WTC11 (cell line): ENCODE measurements around the gene ADGRF3. TPM values are rescaled to one million over a fixed set of nuclear protein-coding genes. Genes with fewer than 3 reads are reported as not detected.
"Not testable (repeated sequence)": the region's sequence is repeated elsewhere in the genome, so short reads cannot be mapped to it uniquely, and the experiment has no call there.

Experiments used
- ATAC-seq: fragments of 200-7000 bp; cut with Tn5 transposase; 2 replicates; pipeline ENCODE4 v1.10.0; 2021; ENCODE audit warnings: mild to moderate bottlenecking, moderate library complexity
- CTCF ChIA-PET: fragments of 300-600 bp; sonication (Branson Sonifier 250); formaldehyde crosslinking; loops from one replicate; lab custom pipeline; 2021; ENCODE audit warnings: antibody characterized with exemption; lab: Charles Lee
- POLR2A ChIA-PET: fragments of 350-600 bp; sonication (Branson Sonifier 250); formaldehyde crosslinking; loops from one replicate; lab custom pipeline; 2021; ENCODE audit warnings: antibody characterized with exemption; lab: Charles Lee
- DNase-seq: peaks from one replicate; pipeline ENCODE4 v3.0.0; 2021; ENCODE audit warnings: low spot score
- H3K27ac Mint-ChIP-seq: 2 replicates; pipeline ENCODE4 v1.8.0; 2021; ENCODE audit warnings: mixed read lengths
- H3K27me3 Mint-ChIP-seq: 2 replicates; pipeline ENCODE4 v1.8.0; 2021; ENCODE audit warnings: low read depth, mild to moderate bottlenecking, moderate library complexity, mixed read lengths
- H3K36me3 Mint-ChIP-seq: 2 replicates; pipeline ENCODE4 v1.8.0; 2021; ENCODE audit warnings: mixed read lengths
- H3K4me1 Mint-ChIP-seq: 2 replicates; pipeline ENCODE4 v1.8.0; 2022; ENCODE audit warnings: mixed read lengths
- H3K4me3 Mint-ChIP-seq: 2 replicates; pipeline ENCODE4 v1.8.0; 2021; ENCODE audit warnings: mild to moderate bottlenecking, moderate library complexity, mixed read lengths
- H3K9me3 Mint-ChIP-seq: 2 replicates; pipeline ENCODE4 v1.8.0; 2021; ENCODE audit warnings: mixed read lengths
- ESRRA ChIP-seq: sonication (generic); formaldehyde crosslinking; IDR thresholded peaks from 2 replicates; pipeline ENCODE4 v1.8.1; 2022; ENCODE audit warnings: mild to moderate bottlenecking, missing genetic modification reagents, borderline replicate concordance
- FOXK1 ChIP-seq: sonication (generic); formaldehyde crosslinking; IDR thresholded peaks from 2 replicates; pipeline ENCODE4 v1.8.0; 2022; ENCODE audit warnings: mild to moderate bottlenecking, moderate library complexity, missing genetic modification reagents
- JUN ChIP-seq: sonication (generic); formaldehyde crosslinking; IDR thresholded peaks from 2 replicates; pipeline ENCODE4 v1.8.0; 2023; ENCODE audit warnings: mild to moderate bottlenecking, missing genetic modification reagents
- NFE2L1 ChIP-seq: sonication (generic); formaldehyde crosslinking; IDR thresholded peaks from 2 replicates; pipeline ENCODE4 v1.8.1; 2023; ENCODE audit warnings: missing genetic modification reagents
- OVOL2 ChIP-seq: fragments of 250-450 bp; sonication (Bioruptor Pico); IDR thresholded peaks from 2 replicates; pipeline ENCODE4 v1.9.0; 2021; ENCODE audit warnings: mild to moderate bottlenecking, borderline replicate concordance
- TCF7 ChIP-seq: sonication (generic); formaldehyde crosslinking; IDR thresholded peaks from 2 replicates; pipeline ENCODE4 v1.8.0; 2022; ENCODE audit warnings: mild to moderate bottlenecking, low read depth, missing genetic modification reagents, moderate library complexity
- TEAD4 ChIP-seq: sonication (generic); formaldehyde crosslinking; IDR thresholded peaks from 2 replicates; pipeline ENCODE4 v1.8.0; 2022; ENCODE audit warnings: mild to moderate bottlenecking, missing genetic modification reagents
- total RNA-seq: library from RNA; stranded (reverse); gene quantifications from 3 replicates; pipeline ENCODE4 v1.2.3, GENCODE V29; 2021
- TF ChIP-seq, protein P1 (sequence below): fragments of 250-450 bp; sonication (Bioruptor Pico); IDR thresholded peaks from 2 replicates; pipeline ENCODE4 v1.9.0; 2021; ENCODE audit warnings: mild to moderate bottlenecking
- TF ChIP-seq, protein P2 (sequence below): fragments of 200-600 bp; IDR thresholded peaks from 2 replicates; pipeline ENCODE4 v1.8.0; 2022; ENCODE audit warnings: antibody characterized with exemption
- TF ChIP-seq, protein P3 (sequence below): sonication (generic); formaldehyde crosslinking; IDR thresholded peaks from 2 replicates; pipeline ENCODE4 v1.8.1; 2023; ENCODE audit warnings: mild to moderate bottlenecking, missing genetic modification reagents
- TF ChIP-seq, protein P4 (sequence below): sonication (generic); formaldehyde crosslinking; IDR thresholded peaks from 2 replicates; pipeline ENCODE4 v1.8.0; 2022; ENCODE audit warnings: mild to moderate bottlenecking, missing genetic modification reagents
- TF ChIP-seq, protein P5 (sequence below): sonication (generic); formaldehyde crosslinking; IDR thresholded peaks from 2 replicates; pipeline ENCODE4 v1.8.1; 2022; ENCODE audit warnings: missing genetic modification reagents, borderline replicate concordance
- TF ChIP-seq, protein P6 (sequence below): sonication (generic); formaldehyde crosslinking; IDR thresholded peaks from 2 replicates; pipeline ENCODE4 v1.8.0; 2022; ENCODE audit warnings: mild to moderate bottlenecking, missing genetic modification reagents
- TF ChIP-seq, protein P7 (sequence below): fragments of 250-450 bp; sonication (Bioruptor Pico); IDR thresholded peaks from 2 replicates; pipeline ENCODE4 v1.9.0; 2021; ENCODE audit warnings: moderate library complexity, mild to moderate bottlenecking, inconsistent platforms, borderline replicate concordance
- TF ChIP-seq, protein P8 (sequence below): sonication (generic); formaldehyde crosslinking; IDR thresholded peaks from 2 replicates; pipeline ENCODE4 v1.8.1; 2023; ENCODE audit warnings: mild to moderate bottlenecking, missing genetic modification reagents, moderate library complexity

The ADGRF3 gene
- total RNA-seq, 1 experiment from 2014 or later = 0.48 TPM

DNA sequence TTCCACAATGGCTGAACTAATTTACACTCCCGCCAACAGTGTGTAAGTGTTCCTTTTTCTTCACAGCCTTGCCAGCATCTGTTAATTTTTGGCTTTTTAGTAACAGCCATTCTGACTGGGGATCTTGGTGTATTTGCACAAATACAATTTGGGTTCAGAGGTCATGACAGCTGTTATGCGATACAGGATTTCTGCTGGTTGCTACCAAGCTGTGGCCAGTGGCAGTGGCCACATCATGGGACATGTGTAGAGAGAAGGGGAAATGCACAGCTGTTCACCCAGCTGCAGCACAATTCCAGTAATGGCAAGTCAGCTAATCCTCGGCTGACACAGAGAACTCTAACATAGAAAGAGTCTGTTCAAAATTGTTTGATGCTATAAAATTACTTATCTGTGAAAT, 21.7 kb downstream of the ADGRF3 start (continued):
- TF ChIP-seq, protein P1, sequence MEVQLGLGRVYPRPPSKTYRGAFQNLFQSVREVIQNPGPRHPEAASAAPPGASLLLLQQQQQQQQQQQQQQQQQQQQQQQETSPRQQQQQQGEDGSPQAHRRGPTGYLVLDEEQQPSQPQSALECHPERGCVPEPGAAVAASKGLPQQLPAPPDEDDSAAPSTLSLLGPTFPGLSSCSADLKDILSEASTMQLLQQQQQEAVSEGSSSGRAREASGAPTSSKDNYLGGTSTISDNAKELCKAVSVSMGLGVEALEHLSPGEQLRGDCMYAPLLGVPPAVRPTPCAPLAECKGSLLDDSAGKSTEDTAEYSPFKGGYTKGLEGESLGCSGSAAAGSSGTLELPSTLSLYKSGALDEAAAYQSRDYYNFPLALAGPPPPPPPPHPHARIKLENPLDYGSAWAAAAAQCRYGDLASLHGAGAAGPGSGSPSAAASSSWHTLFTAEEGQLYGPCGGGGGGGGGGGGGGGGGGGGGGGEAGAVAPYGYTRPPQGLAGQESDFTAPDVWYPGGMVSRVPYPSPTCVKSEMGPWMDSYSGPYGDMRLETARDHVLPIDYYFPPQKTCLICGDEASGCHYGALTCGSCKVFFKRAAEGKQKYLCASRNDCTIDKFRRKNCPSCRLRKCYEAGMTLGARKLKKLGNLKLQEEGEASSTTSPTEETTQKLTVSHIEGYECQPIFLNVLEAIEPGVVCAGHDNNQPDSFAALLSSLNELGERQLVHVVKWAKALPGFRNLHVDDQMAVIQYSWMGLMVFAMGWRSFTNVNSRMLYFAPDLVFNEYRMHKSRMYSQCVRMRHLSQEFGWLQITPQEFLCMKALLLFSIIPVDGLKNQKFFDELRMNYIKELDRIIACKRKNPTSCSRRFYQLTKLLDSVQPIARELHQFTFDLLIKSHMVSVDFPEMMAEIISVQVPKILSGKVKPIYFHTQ = no peak
- TF ChIP-seq, protein P2, sequence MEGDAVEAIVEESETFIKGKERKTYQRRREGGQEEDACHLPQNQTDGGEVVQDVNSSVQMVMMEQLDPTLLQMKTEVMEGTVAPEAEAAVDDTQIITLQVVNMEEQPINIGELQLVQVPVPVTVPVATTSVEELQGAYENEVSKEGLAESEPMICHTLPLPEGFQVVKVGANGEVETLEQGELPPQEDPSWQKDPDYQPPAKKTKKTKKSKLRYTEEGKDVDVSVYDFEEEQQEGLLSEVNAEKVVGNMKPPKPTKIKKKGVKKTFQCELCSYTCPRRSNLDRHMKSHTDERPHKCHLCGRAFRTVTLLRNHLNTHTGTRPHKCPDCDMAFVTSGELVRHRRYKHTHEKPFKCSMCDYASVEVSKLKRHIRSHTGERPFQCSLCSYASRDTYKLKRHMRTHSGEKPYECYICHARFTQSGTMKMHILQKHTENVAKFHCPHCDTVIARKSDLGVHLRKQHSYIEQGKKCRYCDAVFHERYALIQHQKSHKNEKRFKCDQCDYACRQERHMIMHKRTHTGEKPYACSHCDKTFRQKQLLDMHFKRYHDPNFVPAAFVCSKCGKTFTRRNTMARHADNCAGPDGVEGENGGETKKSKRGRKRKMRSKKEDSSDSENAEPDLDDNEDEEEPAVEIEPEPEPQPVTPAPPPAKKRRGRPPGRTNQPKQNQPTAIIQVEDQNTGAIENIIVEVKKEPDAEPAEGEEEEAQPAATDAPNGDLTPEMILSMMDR = no peak
- TF ChIP-seq TCF7 (CRISPR knock-in tag) (no peak), FOXK1 (CRISPR knock-in tag) (no peak)
- TF ChIP-seq, protein P3, sequence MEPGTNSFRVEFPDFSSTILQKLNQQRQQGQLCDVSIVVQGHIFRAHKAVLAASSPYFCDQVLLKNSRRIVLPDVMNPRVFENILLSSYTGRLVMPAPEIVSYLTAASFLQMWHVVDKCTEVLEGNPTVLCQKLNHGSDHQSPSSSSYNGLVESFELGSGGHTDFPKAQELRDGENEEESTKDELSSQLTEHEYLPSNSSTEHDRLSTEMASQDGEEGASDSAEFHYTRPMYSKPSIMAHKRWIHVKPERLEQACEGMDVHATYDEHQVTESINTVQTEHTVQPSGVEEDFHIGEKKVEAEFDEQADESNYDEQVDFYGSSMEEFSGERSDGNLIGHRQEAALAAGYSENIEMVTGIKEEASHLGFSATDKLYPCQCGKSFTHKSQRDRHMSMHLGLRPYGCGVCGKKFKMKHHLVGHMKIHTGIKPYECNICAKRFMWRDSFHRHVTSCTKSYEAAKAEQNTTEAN (CRISPR knock-in tag) = no peak

DNA sequence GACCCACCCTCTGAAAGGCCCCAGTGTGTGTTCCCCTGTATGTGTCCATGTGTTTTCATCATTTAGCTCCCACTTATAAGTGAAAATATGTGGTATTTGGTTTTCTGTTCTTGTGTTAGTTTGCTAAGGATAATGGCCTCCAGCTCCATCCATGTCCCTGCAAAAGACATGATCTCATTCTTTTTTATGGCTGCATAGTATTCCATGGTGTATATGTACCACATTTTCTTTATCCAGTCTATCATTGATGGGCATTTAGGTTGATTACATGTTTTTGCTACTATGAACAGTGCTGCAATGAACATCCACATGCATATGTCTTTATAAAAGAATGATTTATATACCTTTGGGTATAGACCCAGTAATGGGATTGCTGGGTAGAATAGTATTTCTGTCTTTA, 22.1 kb downstream of the ADGRF3 start:
- H3K4me3 Mint-ChIP-seq, CTCF ChIA-PET, H3K36me3 Mint-ChIP-seq, POLR2A ChIA-PET, H3K4me1 Mint-ChIP-seq, H3K27ac Mint-ChIP-seq, ATAC-seq, DNase-seq, H3K27me3 Mint-ChIP-seq, H3K9me3 Mint-ChIP-seq: not testable (repeated sequence)

DNA sequence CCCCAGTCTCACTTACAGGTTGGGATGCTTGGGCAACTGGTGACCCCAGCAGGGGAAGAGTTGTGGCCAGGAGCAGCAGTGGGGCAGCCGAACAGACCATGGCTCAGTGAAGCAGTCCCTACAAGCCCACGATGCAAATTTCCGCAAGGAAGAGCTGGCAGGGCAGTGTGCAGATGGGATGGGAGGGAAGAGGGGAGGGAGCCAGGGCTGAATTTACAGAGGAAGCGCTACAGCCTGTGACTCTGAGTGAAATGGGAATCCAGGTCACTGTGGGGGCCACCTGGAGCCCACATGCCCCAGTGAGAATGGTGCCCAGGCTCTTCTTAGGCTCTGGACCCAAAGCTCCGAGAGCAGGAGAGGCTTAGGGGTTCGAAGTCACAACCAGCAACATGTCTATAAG, 27.6 kb downstream of the ADGRF3 start:
- ATAC-seq (peak; percentile 52), DNase-seq (no peak)
- H3K4me3 Mint-ChIP-seq = peak overlapping the region; percentile 38
- TF ChIP-seq, protein P4, sequence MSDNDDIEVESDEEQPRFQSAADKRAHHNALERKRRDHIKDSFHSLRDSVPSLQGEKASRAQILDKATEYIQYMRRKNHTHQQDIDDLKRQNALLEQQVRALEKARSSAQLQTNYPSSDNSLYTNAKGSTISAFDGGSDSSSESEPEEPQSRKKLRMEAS (CRISPR knock-in tag) = 0 out of 2 replicates have a peak, but pooled peaks have one; percentile 29
- TF ChIP-seq, protein P5, sequence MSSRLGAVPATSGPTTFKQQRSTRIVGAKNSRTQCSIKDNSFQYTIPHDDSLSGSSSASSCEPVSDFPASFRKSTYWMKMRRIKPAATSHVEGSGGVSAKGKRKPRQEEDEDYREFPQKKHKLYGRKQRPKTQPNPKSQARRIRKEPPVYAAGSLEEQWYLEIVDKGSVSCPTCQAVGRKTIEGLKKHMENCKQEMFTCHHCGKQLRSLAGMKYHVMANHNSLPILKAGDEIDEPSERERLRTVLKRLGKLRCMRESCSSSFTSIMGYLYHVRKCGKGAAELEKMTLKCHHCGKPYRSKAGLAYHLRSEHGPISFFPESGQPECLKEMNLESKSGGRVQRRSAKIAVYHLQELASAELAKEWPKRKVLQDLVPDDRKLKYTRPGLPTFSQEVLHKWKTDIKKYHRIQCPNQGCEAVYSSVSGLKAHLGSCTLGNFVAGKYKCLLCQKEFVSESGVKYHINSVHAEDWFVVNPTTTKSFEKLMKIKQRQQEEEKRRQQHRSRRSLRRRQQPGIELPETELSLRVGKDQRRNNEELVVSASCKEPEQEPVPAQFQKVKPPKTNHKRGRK (CRISPR knock-in tag) = 0 out of 2 replicates have a peak, but pooled peaks have one; percentile 21
- TF ChIP-seq, protein P6, sequence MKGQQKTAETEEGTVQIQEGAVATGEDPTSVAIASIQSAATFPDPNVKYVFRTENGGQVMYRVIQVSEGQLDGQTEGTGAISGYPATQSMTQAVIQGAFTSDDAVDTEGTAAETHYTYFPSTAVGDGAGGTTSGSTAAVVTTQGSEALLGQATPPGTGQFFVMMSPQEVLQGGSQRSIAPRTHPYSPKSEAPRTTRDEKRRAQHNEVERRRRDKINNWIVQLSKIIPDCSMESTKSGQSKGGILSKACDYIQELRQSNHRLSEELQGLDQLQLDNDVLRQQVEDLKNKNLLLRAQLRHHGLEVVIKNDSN (CRISPR knock-in tag) = no peak
- POLR2A ChIA-PET = no interaction called here
- CTCF ChIA-PET = interaction anchor here (0.8 to 1.1 kb wide), 3 partner anchors 27 to 134 kb away, joined by 3 to 4 read pairs (median 3); partner anchors contain the start of gene SELENOI
- no peaks in the 10 kb centered on the region for H3K9me3 Mint-ChIP-seq
- no peaks in the 10 kb centered on the region for H3K36me3 Mint-ChIP-seq
- H3K4me1 Mint-ChIP-seq = peaks cover 37% of the 10 kb centered on the region
- no peaks in the 10 kb centered on the region for H3K27me3 Mint-ChIP-seq
- peak overlapping the region; percentile 82; the same call in 1 of the 2 replicates for H3K27ac Mint-ChIP-seq

DNA sequence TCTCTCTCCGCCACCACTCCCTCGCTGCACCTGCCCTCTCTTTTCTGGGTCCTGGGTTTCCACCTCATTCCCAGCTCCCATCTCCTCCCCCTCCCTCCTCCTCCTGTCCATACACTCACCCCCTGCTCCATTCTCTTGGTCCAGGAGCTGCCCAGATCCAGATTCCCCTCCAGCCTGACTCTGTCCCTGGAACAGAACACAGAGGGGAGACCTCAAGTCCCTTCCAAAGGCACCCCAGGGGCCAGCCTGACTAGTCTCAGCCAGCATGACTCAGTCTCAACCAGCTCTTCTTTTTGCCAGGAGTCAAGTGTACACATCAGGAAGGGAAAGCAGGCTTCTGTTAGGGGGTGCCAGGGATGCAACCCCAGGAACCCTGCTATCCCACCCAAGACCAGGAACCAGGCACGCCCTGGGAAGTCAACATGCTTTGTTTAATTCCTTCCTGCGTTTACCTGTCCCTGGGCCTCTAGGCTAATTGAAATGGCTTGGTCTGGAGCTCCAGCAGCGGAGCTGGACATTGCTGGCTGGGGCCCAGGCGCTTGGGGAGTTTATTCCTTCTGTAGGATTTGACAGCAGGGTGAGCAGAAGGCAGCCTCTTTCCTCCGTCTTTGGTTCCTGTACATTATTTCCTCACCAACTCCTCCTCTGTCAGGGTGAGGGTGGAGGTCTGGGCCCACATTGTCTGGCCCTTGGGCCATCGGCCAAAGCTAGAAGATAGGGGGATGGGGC, 29.0 kb downstream of the ADGRF3 start:
- H3K36me3 Mint-ChIP-seq = no peaks in the 10 kb centered on the region
- no peak overlapping the region for H3K4me3 Mint-ChIP-seq
- H3K9me3 Mint-ChIP-seq = no peaks in the 10 kb centered on the region
- H3K27me3 Mint-ChIP-seq = no peaks in the 10 kb centered on the region
- no peak overlapping the region for H3K27ac Mint-ChIP-seq
- no peak for ATAC-seq
- POLR2A ChIA-PET = interaction anchor here (1.2 to 1.4 kb wide), 2 partner anchors 10 to 18 kb away, joined by 3 to 5 read pairs; no protein-coding TSS in a partner anchor
- H3K4me1 Mint-ChIP-seq = peaks cover 37% of the 10 kb centered on the region
- CTCF ChIA-PET = interaction anchor here (1.0 to 2.1 kb wide), 6 partner anchors 9 to 133 kb away, joined by 3 to 7 read pairs (median 3); partner anchors contain the start of gene SELENOI
- no peak for DNase-seq
- TF ChIP-seq ESRRA (CRISPR knock-in tag) = no peak
- TF ChIP-seq, protein P7, sequence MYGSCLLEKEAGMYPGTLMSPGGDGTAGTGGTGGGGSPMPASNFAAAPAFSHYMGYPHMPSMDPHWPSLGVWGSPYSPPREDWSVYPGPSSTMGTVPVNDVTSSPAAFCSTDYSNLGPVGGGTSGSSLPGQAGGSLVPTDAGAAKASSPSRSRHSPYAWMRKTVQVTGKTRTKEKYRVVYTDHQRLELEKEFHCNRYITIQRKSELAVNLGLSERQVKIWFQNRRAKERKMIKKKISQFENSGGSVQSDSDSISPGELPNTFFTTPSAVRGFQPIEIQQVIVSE (CRISPR knock-in tag) = no peak
- TF ChIP-seq OVOL2 = no peak
- TF ChIP-seq, protein P8, sequence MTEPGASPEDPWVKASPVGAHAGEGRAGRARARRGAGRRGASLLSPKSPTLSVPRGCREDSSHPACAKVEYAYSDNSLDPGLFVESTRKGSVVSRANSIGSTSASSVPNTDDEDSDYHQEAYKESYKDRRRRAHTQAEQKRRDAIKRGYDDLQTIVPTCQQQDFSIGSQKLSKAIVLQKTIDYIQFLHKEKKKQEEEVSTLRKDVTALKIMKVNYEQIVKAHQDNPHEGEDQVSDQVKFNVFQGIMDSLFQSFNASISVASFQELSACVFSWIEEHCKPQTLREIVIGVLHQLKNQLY (CRISPR knock-in tag) = no peak
- no peak for TF ChIP-seq NFE2L1 (CRISPR knock-in tag)
- TF ChIP-seq, protein P6 (CRISPR knock-in tag) = no peak
- TF ChIP-seq TEAD4 (CRISPR knock-in tag) = no peak
- TF ChIP-seq JUN = no peak
